ENCODE data around the gene PMPCB.

PMPCB gene

DNA sequence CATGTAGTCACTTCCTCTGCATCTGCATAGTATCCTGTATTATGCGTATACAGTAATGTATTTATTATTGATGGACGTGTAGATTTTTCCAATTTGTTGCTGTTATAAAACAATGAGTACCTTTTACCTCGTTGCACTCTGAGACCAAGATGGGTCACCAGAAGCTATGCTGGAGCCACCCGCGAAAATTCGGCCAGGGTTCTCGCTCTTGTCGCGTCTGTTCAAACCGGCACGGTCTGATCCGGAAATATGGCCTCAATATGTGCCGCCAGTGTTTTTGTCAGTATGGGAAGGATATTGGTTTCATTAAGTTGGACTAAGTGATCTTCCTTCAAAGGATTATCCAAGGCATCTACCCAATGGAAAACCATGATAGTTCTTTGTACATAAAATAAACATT lies 51.2 kb downstream of the PMPCB start:
- DNase-seq (ENCODE audit: low spot score) = no peak
- in situ Hi-C loops (cut with MboI; ENCODE audit: low pct_unique_long_range_greater_than_20kb, low sequenced_read_pairs, unreplicated experiment) = no loop called here
- TF ChIP-seq CTCF (IDR thresholded peaks at IDR 0.05; ENCODE audit: extremely low read depth, insufficient read depth, missing control alignments) = no peak

GRCh38 chr7:103348959-103349358 lies 51.7 kb downstream of the PMPCB start:
- no peak for TF ChIP-seq CTCF (IDR thresholded peaks at IDR 0.05; ENCODE audit: extremely low read depth, insufficient read depth, missing control alignments)
- in situ Hi-C loops (cut with MboI; ENCODE audit: low pct_unique_long_range_greater_than_20kb, low sequenced_read_pairs, unreplicated experiment) = no loop called here
- no peak for DNase-seq (ENCODE audit: low spot score)

GRCh38 chr7:103349805-103350204 lies 52.6 kb downstream of the PMPCB start:
- no peak for DNase-seq (ENCODE audit: low spot score)
- TF ChIP-seq CTCF (IDR thresholded peaks at IDR 0.05; ENCODE audit: extremely low read depth, insufficient read depth, missing control alignments) = no peak
- in situ Hi-C loops (cut with MboI; ENCODE audit: low pct_unique_long_range_greater_than_20kb, low sequenced_read_pairs, unreplicated experiment) = no loop called here
